ENCODE measurements around the gene DDX42. TPM values are rescaled to one million over a fixed set of nuclear protein-coding genes. Genes with fewer than 3 reads are reported as not detected.
A peak's percentile ranks its signal among the peaks of the same experiment; 100 is the strongest.
"Not testable (repeated sequence)": the region's sequence is repeated elsewhere in the genome, so short reads cannot be mapped to it uniquely, and the experiment has no call there.

DDX42 gene
- polyA plus RNA-seq, 1 donor from 2014 or later = 16.2 TPM

DNA sequence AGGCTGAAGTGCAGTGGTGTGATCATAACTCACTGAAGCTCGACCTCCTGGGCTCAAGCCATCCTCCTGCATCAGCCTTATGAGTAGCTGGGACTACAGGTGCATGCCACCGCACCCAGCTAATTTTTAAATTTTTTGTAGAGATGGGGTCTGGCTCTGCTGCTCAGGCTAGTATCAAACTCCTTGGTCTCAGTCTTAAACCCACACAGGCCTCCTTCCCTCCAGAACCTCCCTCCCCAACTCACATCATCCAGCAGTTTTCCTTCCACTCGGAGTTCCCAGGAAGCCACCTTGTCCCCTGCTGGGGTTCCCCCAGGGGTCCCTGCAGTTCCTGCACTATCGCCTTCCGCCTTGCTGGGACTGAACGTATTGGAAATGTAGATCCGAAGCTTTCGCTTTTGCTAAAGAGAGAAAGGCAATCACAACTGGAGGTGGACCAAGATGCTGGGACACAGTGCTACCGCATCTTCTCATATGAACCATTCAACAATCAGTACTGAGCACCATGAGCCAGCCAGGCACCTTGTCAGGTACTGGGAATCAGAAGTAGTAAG, 61.3 kb downstream of the DDX42 start:
- Mint-ChIP-seq H3K36me3 (peaks cover 1% of the 10 kb centered on the region), H3K4me3 (peak overlapping the region in 2 of 4 donors; percentile 60 to 87), H3K9me3 (no peaks in the 10 kb centered on the region), H3K4me1 (peaks cover 15 to 21% (median 20%) of the 10 kb centered on the region in 3 donors), H3K27ac (peak overlapping the region in 2 of 3 donors; percentile 73 to 84), H3K27me3 (no peaks in the 10 kb centered on the region)

DNA sequence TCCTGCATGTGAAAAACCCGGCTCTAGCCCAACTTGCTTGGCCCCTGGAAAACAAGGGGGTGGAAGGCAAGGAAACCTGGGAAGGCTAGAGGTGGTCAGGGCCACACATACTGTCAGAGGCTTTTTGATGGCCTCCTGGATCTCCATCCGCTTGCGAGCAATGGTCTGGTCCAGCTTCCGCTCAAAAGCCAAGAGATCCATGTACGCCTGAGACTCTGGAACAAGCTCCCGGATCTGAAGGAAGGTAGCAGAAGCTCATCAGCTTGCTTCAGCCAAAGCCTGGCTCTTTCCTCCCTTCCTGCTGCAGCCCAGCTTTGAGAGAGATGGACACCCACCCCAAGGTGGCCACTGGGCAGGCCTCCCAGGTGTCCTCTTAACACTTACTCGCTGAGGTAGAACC, 62.8 kb downstream of the DDX42 start:
- peaks cover 20 to 28% (median 27%) of the 10 kb centered on the region in 3 donors for H3K4me1 Mint-ChIP-seq
- peak overlapping the region in 1 of 3 donors; percentile 83 for H3K27ac Mint-ChIP-seq
- H3K9me3 Mint-ChIP-seq = no peaks in the 10 kb centered on the region
- no peaks in the 10 kb centered on the region for H3K27me3 Mint-ChIP-seq
- H3K4me3 Mint-ChIP-seq = no peak overlapping the region
- peaks cover 1% of the 10 kb centered on the region for H3K36me3 Mint-ChIP-seq

DNA sequence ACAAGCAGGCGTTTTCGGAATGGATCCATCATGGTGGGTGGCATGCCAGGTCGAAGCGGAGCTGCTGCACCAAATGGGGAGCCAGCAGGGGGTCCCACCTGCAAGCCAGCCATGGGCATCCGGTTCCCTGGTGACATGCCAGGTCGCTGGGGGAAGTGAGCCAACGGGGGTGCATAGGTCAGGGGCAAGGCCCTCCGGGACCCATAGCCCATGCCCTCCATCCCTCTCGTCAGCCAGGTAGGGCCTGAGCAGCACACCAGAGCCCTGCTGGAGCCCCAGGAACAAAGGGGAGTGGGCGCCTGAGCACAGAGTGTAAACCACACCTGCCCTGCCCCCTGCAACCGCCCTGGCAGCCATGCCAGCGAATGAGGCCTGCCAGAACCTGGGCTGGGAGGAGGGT, 63.5 kb downstream of the DDX42 start:
- Mint-ChIP-seq H3K36me3 (peaks cover 1% of the 10 kb centered on the region), H3K27me3 (no peaks in the 10 kb centered on the region), H3K9me3 (no peaks in the 10 kb centered on the region), H3K4me3 (no peak overlapping the region), H3K27ac (peak overlapping the region in 1 of 3 donors; percentile 83), H3K4me1 (peaks cover 20 to 28% (median 24%) of the 10 kb centered on the region in 3 donors)

DNA sequence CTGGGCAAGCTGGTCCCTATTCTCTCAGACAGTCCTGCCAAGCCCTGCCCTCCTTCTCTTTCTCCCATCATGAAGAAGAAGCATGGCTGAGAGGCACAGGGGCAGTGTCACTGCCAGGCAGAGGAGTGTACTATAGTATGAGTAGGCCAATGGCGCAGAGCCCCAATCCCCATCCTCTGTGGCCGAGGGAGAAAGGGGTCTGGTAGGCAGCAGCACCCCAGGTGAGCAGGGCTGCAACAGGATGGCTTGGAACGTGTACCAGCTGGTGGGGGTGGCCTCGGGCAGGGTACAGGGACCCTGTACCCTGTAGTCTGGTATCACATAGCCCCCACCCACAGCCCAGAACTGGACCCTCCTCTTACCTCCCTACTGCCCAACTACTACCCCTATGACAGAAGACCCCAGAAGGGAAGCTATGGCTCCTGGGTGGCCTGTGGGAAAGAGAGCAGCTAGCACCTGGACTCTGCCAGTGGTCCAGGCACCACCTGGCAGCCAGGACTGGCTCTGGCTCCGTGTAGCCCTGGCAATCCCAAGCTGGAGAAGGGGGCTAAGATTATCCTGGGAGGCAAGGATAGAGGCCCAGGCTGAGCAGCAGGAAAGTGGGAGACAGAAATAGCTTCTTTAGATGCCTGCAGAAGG, 64.1 kb downstream of the DDX42 start:
- H3K36me3 Mint-ChIP-seq = peaks cover 1% of the 10 kb centered on the region
- peaks cover 20 to 28% (median 24%) of the 10 kb centered on the region in 3 donors for H3K4me1 Mint-ChIP-seq
- no peaks in the 10 kb centered on the region for H3K27me3 Mint-ChIP-seq
- H3K4me3 Mint-ChIP-seq = peak overlapping the region; percentile 10 to 76 (median 55)
- peak overlapping the region in 1 of 3 donors; percentile 65 for H3K27ac Mint-ChIP-seq
- H3K9me3 Mint-ChIP-seq = no peaks in the 10 kb centered on the region

DNA sequence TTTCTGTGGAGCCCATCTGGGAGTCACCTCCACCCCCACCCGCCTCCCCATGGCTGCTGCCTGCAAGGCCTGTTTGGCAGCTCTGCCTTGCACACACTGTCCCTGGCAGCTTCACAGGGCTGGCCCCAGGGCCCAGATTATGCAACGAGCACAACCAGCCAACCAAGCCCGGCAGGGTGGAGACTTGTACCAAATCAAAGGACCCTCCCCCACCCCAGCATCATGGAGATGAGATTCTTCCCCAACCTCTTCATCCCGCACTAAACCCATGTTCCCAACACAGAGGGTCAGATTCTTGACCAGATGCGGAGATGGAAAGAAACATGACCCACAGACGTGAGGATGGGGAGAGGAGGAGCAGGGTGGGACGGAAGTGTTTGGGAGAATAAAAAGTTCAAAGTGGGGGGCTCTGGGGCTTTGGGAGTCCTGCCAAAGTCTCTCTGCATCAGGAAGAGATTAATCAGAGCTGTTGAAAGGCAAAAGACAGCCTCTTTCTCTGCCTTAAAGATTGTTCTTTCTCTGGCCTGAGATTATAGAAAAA, 64.7 kb downstream of the DDX42 start:
- Mint-ChIP-seq H3K4me1 (peaks cover 22 to 30% (median 26%) of the 10 kb centered on the region in 3 donors), H3K9me3 (no peaks in the 10 kb centered on the region), H3K36me3 (peaks cover 1% of the 10 kb centered on the region), H3K4me3 (peak overlapping the region; percentile 48 to 84 (median 77)), H3K27ac (peak overlapping the region; percentile 31 to 76 (median 71)), H3K27me3 (no peaks in the 10 kb centered on the region)

DNA sequence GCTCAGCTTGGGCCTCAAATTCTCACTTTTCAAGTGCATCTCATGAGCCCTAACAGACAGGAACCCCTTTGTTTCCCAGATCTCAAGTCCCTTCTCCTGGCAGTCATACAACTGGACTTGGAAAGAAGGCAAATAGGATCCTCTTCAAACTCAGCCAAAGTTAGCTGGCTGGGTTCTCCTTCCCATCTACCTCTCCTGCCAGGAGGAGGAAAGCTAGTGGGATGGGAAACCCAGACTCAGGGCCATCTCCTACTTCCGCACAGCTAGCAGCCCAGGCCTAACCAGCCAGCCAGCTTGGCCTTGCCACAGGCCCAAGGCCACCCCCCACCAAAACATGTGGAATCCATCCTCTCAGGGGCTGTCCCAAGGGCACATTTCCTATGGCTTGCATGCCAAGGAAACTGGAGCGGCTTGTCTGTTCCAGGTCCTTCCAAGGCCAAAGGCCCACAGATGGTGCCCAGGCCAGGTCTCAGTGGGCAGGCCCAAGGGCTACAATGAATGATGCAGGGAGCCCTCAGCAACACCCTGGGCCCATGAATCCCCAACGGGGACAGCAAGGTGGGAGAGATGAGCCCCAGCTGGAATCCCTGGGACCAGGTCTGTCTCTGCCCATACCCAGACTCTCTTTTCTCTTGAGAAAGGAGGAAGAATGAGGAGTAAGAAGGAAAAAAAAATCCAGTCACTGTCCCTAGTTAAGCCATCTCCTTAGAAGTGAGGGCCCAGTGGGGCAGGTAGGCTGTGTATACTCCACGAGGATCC, 66.8 kb downstream of the DDX42 start:
- Mint-ChIP-seq H3K9me3 (no peaks in the 10 kb centered on the region), H3K36me3 (no peaks in the 10 kb centered on the region), H3K4me3 (peak overlapping the region; percentile 89 to 98 (median 96)), H3K4me1 (peaks cover 19 to 32% (median 28%) of the 10 kb centered on the region in 3 donors), H3K27ac (peak overlapping the region; percentile 89 to 99 (median 98)), H3K27me3 (no peaks in the 10 kb centered on the region)

DNA sequence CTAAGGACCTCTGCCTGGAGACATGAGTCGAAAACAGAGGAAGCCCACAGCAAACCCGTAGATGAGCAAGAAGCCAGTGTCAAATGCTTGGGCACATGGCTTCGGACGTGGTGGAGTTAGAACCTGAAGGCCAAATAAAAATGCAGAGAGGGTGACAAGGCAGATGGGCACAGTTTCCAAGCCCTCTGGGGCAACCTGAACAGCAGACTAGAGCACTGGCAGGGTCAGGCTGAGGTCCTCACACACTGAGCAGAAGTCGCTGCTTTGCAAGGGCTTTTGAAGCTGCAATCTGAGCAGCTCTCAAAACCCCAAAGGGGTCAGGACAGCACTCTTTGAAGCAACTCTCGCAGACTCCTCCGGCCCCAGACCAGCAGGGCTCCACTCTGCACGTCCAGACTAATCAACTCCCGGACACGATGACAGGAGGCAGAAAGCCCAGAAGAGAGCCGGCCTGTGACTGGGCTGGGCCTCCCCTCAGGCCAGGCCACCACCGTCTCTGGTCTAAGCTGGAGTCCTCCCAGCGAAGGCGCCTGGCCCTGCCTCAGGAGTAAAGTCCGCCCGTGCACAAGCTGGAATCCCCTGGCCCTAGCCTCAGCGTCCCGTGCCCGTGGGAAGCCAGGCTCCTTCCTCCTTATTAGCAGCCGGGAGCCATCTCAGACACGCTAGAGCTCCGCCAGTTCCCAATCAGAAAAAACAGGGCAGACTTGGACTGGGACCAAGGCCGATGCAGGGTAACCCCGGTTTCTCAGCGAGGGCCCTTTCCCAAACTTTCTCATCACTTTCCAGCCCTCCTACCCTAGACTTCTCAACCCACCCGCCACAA, 67.6 kb downstream of the DDX42 start:
- peaks cover 19 to 40% (median 28%) of the 10 kb centered on the region in 3 donors for H3K4me1 Mint-ChIP-seq
- H3K36me3 Mint-ChIP-seq = no peaks in the 10 kb centered on the region
- peak overlapping the region; percentile 89 to 99 (median 98) for H3K27ac Mint-ChIP-seq
- H3K27me3 Mint-ChIP-seq = no peaks in the 10 kb centered on the region
- peak overlapping the region; percentile 89 to 98 (median 96) for H3K4me3 Mint-ChIP-seq
- no peaks in the 10 kb centered on the region for H3K9me3 Mint-ChIP-seq

DNA sequence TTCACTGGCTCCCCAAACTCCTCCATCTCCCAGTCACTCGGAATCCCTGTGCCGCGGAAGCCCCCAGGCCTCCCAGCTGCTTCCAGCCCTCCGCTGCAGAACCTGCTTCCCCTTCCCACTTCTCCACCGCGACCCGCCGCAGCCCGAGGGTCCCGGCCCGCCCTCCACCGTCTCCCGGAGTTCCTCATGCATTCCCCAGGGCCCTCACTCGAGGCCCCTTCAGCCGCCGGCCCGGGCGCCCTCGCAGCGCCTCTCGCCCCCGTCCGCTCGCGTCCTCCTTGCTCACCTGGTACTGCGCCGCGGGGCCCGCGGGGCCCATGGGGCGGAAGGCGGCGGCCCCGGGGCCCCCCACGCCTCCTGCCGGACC, 68.2 kb downstream of the DDX42 start:
- Mint-ChIP-seq H3K4me1 (peaks cover 19 to 41% (median 28%) of the 10 kb centered on the region in 3 donors), H3K36me3 (no peaks in the 10 kb centered on the region), H3K27me3 (no peaks in the 10 kb centered on the region), H3K9me3 (no peaks in the 10 kb centered on the region), H3K4me3 (peak overlapping the region; percentile 89 to 98 (median 96)), H3K27ac (peak overlapping the region; percentile 63 to 99 (median 98))

DNA sequence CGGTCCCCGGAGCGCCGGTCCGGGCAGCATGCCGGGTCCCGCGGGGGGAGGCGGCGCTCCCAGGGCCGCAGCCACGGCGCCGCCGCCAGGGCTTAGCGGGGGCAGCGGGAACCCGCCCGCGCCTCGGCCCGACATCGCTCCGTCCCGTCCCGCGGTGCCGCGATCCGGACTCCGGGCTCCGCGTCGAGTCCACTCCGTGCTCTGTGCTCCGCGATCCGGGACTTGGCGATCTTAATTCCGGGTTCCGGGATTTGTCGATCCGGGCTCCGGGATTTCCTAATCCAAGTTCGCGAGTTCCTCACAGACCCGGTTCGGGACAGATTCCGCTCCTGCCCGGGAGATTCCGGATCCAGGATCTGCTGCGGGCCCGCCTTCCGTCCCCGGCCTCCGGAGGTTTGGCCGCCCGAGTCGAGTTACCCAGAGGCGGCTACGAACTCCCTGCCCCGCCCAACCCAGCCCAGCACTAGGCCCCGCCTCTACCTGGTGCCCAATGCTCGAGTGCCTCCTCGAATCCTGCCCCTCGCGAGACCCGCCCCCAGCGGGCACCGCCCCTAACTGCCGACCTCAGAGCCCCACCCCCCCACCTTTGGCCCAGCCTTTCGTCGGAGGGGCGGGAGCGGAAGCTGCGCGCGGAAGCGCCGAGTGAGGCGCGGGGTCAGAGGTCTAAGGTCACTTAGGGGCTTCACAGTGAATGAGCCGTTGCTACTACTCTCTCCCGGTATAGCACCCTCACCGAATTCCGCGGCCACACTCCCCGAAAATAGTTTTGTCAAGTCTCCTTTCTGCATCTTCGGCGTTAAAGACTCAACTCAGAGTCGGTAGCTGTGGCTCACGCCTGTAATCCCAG, 68.8 kb downstream of the DDX42 start, which contains the start of gene SMARCD2:
SMARCD2 (minus strand) TSS at position 146 of the 847 bp plus-strand sequence; CDS start at position 135, 11 bp downstream.
- no peaks in the 10 kb centered on the region for H3K9me3 Mint-ChIP-seq
- H3K36me3 Mint-ChIP-seq = no peaks in the 10 kb centered on the region
- peak within 1 kb of the TSS; percentile 89 to 98 (median 96) for H3K4me3 Mint-ChIP-seq
- H3K27me3 Mint-ChIP-seq = no peaks in the 10 kb centered on the region
- H3K27ac Mint-ChIP-seq = peak within 1 kb of the TSS; percentile 97 to 99 (median 98)
- H3K4me1 Mint-ChIP-seq = peaks cover 19 to 41% (median 28%) of the 10 kb centered on the region in 3 donors

DNA sequence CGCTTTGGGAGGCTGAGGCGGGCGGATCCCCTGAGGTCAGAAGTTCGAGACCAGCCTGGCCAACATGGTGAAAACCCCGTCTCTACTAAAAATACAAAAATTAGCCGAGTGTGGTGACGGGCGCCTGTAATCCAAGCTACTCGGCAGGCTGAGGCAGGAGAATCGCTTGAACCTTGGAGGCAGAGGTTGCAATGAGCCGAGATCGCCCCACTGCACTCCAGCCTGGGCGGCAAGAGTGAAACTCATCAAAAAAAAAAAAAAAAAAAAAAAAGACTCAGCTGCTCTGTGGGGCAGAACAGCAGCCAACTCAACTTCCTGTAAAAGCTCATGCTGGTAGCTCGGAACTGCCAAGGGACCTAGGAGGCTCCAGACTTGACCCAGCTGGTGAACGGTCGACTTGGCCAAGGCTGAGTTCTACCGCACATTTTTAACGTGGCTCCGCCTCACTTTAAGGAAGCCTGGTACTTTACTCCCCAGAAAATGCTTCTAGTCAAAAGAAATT, 69.5 kb downstream of the DDX42 start:
- H3K27ac Mint-ChIP-seq = peak overlapping the region; percentile 85 to 99 (median 97)
- H3K9me3 Mint-ChIP-seq, H3K27me3 Mint-ChIP-seq, H3K36me3 Mint-ChIP-seq: not testable (repeated sequence)
- peak overlapping the region; percentile 87 to 95 (median 93) for H3K4me3 Mint-ChIP-seq
- H3K4me1 Mint-ChIP-seq = peaks cover 22 to 46% (median 31%) of the 10 kb centered on the region in 3 donors

DNA sequence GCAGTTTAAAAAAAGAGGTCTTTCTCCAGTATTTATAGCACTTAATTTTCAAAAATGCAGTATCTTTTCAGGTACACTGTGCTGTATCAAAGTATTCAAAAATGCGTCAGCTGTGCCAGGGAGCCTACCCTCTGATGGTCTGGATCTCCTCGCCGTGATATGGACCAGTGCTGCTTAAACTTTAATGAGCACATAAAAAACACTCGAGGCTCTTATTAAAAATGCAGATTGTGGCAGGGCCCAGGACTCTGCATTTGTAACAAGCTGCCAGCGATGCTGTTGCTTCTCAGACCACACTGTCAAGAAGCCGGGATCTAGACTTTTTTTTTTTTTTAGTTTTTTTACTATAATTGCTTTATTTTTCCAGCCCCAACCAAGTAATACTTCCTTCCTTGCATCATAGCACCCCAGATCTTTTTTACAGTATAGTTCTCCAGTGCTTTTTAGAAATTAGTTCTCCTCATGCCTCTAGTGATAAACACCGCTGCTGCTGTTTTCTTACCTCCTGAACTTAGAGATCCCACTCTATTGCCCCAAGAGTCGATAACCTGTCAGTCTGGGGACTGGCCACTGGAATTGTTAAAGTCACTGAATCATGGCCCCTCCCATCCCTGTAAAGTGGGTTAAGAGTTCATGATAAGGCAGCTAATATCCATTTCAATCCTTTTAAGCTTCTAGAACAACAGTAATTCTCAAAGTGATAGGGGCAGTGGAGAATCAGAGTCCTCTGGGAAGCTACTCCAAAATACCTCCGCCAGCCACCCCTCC, 70.1 kb downstream of the DDX42 start:
- Mint-ChIP-seq H3K4me3 (peak overlapping the region; percentile 87 to 95 (median 93)), H3K9me3 (no peaks in the 10 kb centered on the region), H3K27ac (peak overlapping the region; percentile 85 to 99 (median 97)), H3K27me3 (no peaks in the 10 kb centered on the region), H3K4me1 (peaks cover 27 to 48% (median 29%) of the 10 kb centered on the region in 3 donors), H3K36me3 (no peaks in the 10 kb centered on the region)

DNA sequence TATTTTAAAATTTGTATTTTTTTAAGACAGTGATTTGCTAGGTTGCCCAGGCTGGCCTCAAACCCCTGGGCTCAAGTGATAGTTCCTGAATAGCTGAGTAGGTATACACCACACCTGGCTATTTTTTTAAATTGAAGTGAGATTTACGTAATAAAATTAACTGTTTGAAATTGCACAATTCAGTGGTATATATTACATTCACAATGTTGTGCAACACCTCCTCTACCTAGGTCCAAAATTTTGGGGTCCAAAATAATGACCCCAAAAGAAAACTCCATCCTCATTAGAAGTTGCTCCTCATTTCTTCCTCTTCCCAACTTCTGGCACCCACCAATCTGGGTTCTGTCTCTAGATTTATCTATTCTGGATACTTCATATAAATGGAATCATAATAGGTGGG, 71.5 kb downstream of the DDX42 start:
- H3K4me1 Mint-ChIP-seq = peaks cover 27 to 41% (median 28%) of the 10 kb centered on the region in 3 donors
- no peaks in the 10 kb centered on the region for H3K36me3 Mint-ChIP-seq

More for the DNA sequence above, 71.5 kb downstream of the DDX42 start:
- Mint-ChIP-seq H3K27me3 (no peaks in the 10 kb centered on the region), H3K27ac (peak overlapping the region in 1 of 3 donors; percentile 79), H3K4me3 (peak overlapping the region in 1 of 4 donors; percentile 93), H3K9me3 (no peaks in the 10 kb centered on the region)
